ENCODE results near the gene MEF2B. TPM values are rescaled to one million over a fixed set of nuclear protein-coding genes. Genes with fewer than 3 reads are reported as not detected.

Gene MEF2B
- polyA plus RNA-seq, 1 donor from 2014 or later, result 0.22 TPM

GRCh38 chr19:19101540-19101939 lies 68.5 kb downstream of the MEF2B start:
- TF ChIP-seq, protein P1, sequence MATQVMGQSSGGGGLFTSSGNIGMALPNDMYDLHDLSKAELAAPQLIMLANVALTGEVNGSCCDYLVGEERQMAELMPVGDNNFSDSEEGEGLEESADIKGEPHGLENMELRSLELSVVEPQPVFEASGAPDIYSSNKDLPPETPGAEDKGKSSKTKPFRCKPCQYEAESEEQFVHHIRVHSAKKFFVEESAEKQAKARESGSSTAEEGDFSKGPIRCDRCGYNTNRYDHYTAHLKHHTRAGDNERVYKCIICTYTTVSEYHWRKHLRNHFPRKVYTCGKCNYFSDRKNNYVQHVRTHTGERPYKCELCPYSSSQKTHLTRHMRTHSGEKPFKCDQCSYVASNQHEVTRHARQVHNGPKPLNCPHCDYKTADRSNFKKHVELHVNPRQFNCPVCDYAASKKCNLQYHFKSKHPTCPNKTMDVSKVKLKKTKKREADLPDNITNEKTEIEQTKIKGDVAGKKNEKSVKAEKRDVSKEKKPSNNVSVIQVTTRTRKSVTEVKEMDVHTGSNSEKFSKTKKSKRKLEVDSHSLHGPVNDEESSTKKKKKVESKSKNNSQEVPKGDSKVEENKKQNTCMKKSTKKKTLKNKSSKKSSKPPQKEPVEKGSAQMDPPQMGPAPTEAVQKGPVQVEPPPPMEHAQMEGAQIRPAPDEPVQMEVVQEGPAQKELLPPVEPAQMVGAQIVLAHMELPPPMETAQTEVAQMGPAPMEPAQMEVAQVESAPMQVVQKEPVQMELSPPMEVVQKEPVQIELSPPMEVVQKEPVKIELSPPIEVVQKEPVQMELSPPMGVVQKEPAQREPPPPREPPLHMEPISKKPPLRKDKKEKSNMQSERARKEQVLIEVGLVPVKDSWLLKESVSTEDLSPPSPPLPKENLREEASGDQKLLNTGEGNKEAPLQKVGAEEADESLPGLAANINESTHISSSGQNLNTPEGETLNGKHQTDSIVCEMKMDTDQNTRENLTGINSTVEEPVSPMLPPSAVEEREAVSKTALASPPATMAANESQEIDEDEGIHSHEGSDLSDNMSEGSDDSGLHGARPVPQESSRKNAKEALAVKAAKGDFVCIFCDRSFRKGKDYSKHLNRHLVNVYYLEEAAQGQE (IDR thresholded peaks at IDR 0.05; ENCODE audit: borderline replicate concordance), result no peak
- no peak for TF ChIP-seq EP300 (conservative IDR thresholded peaks at IDR 0.05; ENCODE audit: poor library complexity, severe bottlenecking)
- no peak for TF ChIP-seq MXI1 (conservative IDR thresholded peaks at IDR 0.05; ENCODE audit: poor library complexity, severe bottlenecking)
- TF ChIP-seq POLR2AphosphoS5 (IDR thresholded peaks at IDR 0.05), result no peak
- no peak for TF ChIP-seq SMC3 (conservative IDR thresholded peaks at IDR 0.05; ENCODE audit: poor library complexity)
- TF ChIP-seq RAD21 (conservative IDR thresholded peaks at IDR 0.05), result no peak
- TF ChIP-seq, protein P2, sequence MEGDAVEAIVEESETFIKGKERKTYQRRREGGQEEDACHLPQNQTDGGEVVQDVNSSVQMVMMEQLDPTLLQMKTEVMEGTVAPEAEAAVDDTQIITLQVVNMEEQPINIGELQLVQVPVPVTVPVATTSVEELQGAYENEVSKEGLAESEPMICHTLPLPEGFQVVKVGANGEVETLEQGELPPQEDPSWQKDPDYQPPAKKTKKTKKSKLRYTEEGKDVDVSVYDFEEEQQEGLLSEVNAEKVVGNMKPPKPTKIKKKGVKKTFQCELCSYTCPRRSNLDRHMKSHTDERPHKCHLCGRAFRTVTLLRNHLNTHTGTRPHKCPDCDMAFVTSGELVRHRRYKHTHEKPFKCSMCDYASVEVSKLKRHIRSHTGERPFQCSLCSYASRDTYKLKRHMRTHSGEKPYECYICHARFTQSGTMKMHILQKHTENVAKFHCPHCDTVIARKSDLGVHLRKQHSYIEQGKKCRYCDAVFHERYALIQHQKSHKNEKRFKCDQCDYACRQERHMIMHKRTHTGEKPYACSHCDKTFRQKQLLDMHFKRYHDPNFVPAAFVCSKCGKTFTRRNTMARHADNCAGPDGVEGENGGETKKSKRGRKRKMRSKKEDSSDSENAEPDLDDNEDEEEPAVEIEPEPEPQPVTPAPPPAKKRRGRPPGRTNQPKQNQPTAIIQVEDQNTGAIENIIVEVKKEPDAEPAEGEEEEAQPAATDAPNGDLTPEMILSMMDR (IDR thresholded peaks at IDR 0.05; ENCODE audit: poor library complexity, severe bottlenecking), result no peak
- no peak for TF ChIP-seq EZH2 (IDR thresholded peaks at IDR 0.05; ENCODE audit: borderline replicate concordance, insufficient read depth, low read length, poor library complexity, severe bottlenecking)
- no peak for TF ChIP-seq TAF1 (IDR thresholded peaks at IDR 0.05; ENCODE audit: low read depth)
- no peaks in the 10 kb centered on the region for H3F3A ChIP-seq (ENCODE audit: insufficient read depth, low read length, poor library complexity, severe bottlenecking)
- H3K27ac ChIP-seq (ENCODE audit: low read length), result no peak overlapping the region
- H3K9me2 ChIP-seq (ENCODE audit: insufficient read depth, low read length), result no peaks in the 10 kb centered on the region
- H3K79me2 ChIP-seq (replicated peaks; ENCODE audit: insufficient read depth, low read length), result no peaks in the 10 kb centered on the region
- no peaks in the 10 kb centered on the region for H4K20me1 ChIP-seq (ENCODE audit: insufficient read depth)
- no peak overlapping the region for H3K4me2 ChIP-seq (ENCODE audit: low read length)
- H3K4me3 ChIP-seq (ENCODE audit: low read length), result no peak overlapping the region
- no peaks in the 10 kb centered on the region for H3K27me3 ChIP-seq (ENCODE audit: insufficient read depth, low read depth, low read length)
- no peak overlapping the region for H3K9ac ChIP-seq (ENCODE audit: low read length)
- H3K36me3 ChIP-seq (ENCODE audit: insufficient read depth, low read length), result no peaks in the 10 kb centered on the region
- no peak overlapping the region for H2AFZ ChIP-seq (ENCODE audit: low read depth, low read length)
- H3K9me3 ChIP-seq (ENCODE audit: low read length), result no peaks in the 10 kb centered on the region

DNA sequence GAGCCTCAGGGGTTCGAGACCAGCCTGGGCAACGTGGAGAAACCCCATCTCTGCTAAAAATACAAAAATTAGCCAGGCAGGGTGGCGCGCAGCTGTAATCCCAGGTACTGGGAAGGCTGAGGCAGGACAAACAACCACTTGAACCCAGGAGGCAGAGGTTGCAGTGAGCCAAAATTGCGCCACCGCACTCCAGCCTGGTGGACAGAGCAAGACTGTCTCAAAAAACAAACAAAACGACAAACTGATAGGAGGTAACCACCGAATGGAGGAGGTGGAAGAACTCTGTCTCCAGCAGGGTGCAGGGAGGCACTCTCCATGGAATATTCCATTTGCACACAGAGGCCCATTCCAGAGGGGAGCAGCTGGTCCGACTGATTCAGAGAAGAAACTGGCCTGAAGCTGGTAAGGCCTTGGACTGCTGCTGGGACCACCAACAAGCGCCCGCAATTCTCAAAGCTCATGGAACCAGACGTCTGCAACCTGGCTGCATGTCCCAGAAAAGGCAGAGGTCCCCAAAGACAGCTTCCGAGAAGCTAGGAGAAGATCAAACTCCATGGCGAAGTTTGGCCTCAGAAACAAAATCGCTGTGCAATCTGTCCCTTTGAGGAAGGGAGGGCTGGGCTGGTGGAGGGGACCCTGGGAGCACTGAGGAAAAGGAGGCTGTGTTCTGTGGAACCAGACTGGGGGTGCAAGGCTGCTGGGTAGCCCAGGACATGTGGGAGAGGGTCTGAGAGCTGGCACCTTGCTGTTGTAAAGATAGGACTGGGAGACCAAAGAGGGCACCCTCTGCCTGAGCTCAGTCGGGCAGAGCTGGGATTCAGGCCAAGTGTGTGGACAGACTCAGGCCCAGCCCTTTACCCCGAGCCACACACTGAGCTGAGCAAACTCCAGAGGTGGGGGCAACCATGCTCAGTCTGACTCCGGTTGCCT lies 71.1 kb downstream of the MEF2B start:
- Histone ChIP-seq H2AFZ (ENCODE audit: low read depth, low read length) (no peak overlapping the region), H3K9me3 (ENCODE audit: low read length) (no peaks in the 10 kb centered on the region), H3K36me3 (ENCODE audit: insufficient read depth, low read length) (no peaks in the 10 kb centered on the region), H3F3A (ENCODE audit: insufficient read depth, low read length, poor library complexity, severe bottlenecking) (no peaks in the 10 kb centered on the region), H3K9ac (ENCODE audit: low read length) (no peak overlapping the region), H3K79me2 (replicated peaks; ENCODE audit: insufficient read depth, low read length) (no peaks in the 10 kb centered on the region), H3K4me3 (ENCODE audit: low read length) (no peak overlapping the region), H3K9me2 (ENCODE audit: insufficient read depth, low read length) (no peaks in the 10 kb centered on the region), H4K20me1 (ENCODE audit: insufficient read depth) (no peaks in the 10 kb centered on the region), H3K4me2 (ENCODE audit: low read length) (no peak overlapping the region), H3K27ac (ENCODE audit: low read length) (no peak overlapping the region), H3K27me3 (ENCODE audit: insufficient read depth, low read depth, low read length) (no peaks in the 10 kb centered on the region)
- TF ChIP-seq TAF1 (IDR thresholded peaks at IDR 0.05; ENCODE audit: low read depth) (no peak), MXI1 (conservative IDR thresholded peaks at IDR 0.05; ENCODE audit: poor library complexity, severe bottlenecking) (no peak), EZH2 (IDR thresholded peaks at IDR 0.05; ENCODE audit: borderline replicate concordance, insufficient read depth, low read length, poor library complexity, severe bottlenecking) (no peak), POLR2AphosphoS5 (IDR thresholded peaks at IDR 0.05) (no peak), EP300 (conservative IDR thresholded peaks at IDR 0.05; ENCODE audit: poor library complexity, severe bottlenecking) (no peak), RAD21 (conservative IDR thresholded peaks at IDR 0.05) (no peak)
- TF ChIP-seq, protein P2 (IDR thresholded peaks at IDR 0.05; ENCODE audit: poor library complexity, severe bottlenecking), result no peak
- TF ChIP-seq, protein P1 (IDR thresholded peaks at IDR 0.05; ENCODE audit: borderline replicate concordance), result no peak
